Fibroblast of pulmonary artery (primary cell): ENCODE measurements around the gene ULBP1.
"Not testable (repeated sequence)": the region's sequence is repeated elsewhere in the genome, so short reads cannot be mapped to it uniquely, and the experiment has no call there.

Source experiments
- DNase-seq: peaks from one replicate; pipeline ENCODE4 v3.0.0-alpha.2; 2010; ENCODE audit warnings: low read depth
- H3K4me3 ChIP-seq: replicated peaks from 2 replicates; pipeline ENCODE4 v1.5.1; 2011; ENCODE audit warnings: low read depth, mild to moderate bottlenecking, control low read depth, low read length, moderate library complexity
- CTCF ChIP-seq: IDR thresholded peaks from 2 replicates; pipeline ENCODE4 v1.5.1; 2011; ENCODE audit warnings: mild to moderate bottlenecking, control low read depth, low read length, inconsistent platforms; ENCODE audit errors: missing control alignments

Gene ULBP1

GRCh38 chr6:150001295-150002008 is 37.7 kb downstream of the ULBP1 start:
- no peak overlapping the region for H3K4me3 ChIP-seq
- DNase-seq, result no peak
- TF ChIP-seq CTCF, result no peak

- no peak overlapping the region for H3K4me3 ChIP-seq
- DNase-seq, result no peak
- TF ChIP-seq CTCF, result no peak
Observed at GRCh38 chr6:150002710-150003109, 39.0 kb downstream of the ULBP1 start.

GRCh38 chr6:150003599-150003998 is 39.9 kb downstream of the ULBP1 start:
- H3K4me3 ChIP-seq, DNase-seq: not testable (repeated sequence)

- no peak for DNase-seq
- peak overlapping the region; percentile 71 for H3K4me3 ChIP-seq
- TF ChIP-seq CTCF, result no peak
Observed at GRCh38 chr6:150004101-150004782, 40.5 kb downstream of the ULBP1 start.

- H3K4me3 ChIP-seq, result peak overlapping the region; percentile 71
- no peak for TF ChIP-seq CTCF
- DNase-seq, result peak; percentile 85
Observed at GRCh38 chr6:150004783-150005717, 41.3 kb downstream of the ULBP1 start.

- no peak for TF ChIP-seq CTCF
- peak overlapping the region; percentile 71 for H3K4me3 ChIP-seq
- no peak for DNase-seq
Observed at GRCh38 chr6:150005761-150006651, 42.3 kb downstream of the ULBP1 start.
